ENCODE results near the gene PCDH9.

Gene PCDH9

GRCh38 chr13:67083519-67083918, 146.6 kb downstream of the PCDH9 start:
- no peak for DNase-seq (ENCODE audit: low read depth in 3 of 3)

DNA sequence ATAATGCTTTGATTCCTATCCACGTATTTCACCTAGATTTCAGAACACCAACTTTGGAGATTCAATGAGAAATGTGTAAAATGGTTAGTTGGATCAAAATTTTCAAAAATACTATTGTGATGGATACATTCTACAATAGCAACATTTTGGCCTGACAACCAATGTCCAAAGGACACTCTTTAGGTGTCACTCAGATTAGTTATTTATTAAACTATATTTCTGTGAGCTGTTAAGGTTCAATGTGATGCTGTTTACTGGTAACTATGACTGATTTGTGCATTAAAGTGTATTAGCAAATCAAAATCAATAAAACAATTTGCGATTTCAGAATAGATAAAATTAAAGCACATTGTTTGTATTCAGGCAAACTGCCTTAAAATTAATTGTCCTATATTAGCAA, 149.8 kb downstream of the PCDH9 start:
- DNase-seq (ENCODE audit: low read depth in 3 of 3): no peak

DNA sequence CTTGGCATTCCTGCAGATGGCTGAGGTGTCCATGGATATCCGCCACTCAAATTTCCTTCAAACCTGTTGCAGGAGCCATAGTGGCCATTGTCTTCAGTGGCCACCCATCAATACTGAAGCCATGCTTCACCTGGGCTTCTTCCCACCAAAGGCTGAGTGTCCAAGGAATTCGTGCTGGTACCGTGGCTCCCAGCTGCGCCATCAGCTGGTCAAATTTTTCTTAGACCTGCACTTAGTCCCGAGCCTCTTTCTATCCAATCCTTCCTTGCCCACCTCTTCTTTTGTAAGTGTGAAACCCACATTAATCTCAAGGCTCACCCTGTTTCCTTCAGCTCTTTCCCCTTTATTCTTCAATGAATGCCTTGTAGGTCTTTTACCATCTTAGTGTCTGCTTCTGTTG, 152.1 kb downstream of the PCDH9 start:
- no peak for DNase-seq (ENCODE audit: low read depth in 3 of 3)

GRCh38 chr13:67077132-67077531, 153.0 kb downstream of the PCDH9 start:
- no peak for DNase-seq (ENCODE audit: low read depth in 3 of 3)

- no peak for DNase-seq (ENCODE audit: low read depth in 3 of 3)
These were observed 153.8 kb downstream of the PCDH9 start for GRCh38 chr13:67076378-67076777.

DNA sequence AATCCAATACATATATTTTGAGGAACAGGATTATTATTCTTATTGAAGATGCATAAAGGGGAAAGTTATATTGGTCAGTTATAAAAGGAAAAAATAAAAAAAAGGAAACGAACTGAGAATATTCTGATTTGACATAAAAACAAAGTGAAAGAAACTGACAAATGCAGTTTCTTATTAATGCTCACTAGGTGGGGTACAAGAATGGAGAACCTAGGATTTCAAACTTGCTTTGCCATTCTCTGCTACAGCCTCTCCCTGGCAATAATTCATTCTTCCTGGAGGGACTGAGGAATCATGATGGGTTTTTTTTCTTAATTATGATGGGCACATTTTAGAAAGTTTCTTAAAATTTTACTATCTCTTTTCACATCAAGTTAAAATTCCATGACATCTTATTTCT, 154.9 kb downstream of the PCDH9 start:
- no peak for DNase-seq (ENCODE audit: low read depth in 3 of 3)

GRCh38 chr13:67071918-67072598, 158.1 kb downstream of the PCDH9 start:
- no peak for DNase-seq (ENCODE audit: low read depth in 3 of 3)

DNA sequence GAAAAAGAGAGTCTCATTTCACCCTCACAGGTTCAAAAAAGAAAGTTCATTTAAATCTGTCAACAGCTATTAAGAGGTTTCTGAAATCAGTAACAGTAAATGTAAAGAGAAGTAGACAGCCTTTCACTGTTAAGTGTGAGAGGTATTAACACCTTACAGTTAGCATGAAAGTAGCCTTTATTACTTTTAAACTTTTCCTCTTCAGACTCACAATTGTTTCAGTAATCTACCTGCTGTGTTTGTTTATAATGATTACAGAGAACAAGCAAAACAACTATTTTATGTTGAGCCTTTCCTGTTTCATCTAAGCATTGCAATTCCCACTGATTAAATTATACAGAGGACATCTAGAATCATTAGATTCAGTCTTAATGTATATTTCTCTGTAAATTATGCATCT, 159.8 kb downstream of the PCDH9 start:
- DNase-seq (ENCODE audit: low read depth in 3 of 3): no peak

GRCh38 chr13:67069117-67069767, 160.9 kb downstream of the PCDH9 start:
- no peak for DNase-seq (ENCODE audit: low read depth in 3 of 3)

DNA sequence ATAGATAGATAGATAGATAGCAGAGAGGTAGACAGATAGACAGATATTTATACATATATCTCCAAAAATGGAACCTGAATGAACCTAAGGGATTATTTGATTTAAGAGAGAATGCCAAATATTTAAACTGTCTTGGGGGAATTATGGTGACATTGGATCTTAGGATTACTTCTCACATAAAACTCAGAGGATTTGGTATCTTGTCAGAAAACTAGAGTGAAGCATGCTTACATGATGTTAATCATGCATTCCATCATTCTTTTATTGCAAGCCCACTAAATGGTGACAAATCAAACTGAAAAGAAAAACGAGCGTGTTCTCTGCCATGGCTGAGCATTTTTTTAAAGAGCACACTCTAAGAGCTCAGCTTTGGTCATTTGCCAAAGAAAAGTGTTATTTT, 165.2 kb downstream of the PCDH9 start:
- DNase-seq (ENCODE audit: low read depth in 3 of 3): no peak

- DNase-seq (ENCODE audit: low read depth in 3 of 3): no peak
These were observed 167.1 kb downstream of the PCDH9 start for GRCh38 chr13:67063036-67063435.

DNA sequence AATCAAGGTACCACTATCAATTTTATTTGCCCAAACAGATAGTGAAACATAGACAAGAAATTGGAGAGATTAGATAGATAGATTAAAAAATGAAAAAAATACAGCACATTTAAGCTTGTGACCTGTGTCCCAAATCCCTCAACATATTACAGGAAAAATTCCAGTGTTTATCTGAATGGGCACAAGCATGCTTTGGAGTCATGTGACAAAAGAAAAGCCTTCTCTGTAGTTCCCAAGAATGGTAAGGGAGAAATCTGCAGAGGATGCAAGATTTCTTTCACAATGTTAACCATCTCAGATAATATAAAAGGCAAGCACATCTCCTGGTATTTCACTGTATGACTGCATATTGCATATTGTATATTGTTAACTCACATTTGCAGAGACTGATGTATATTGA, 168.0 kb downstream of the PCDH9 start:
- no peak for DNase-seq (ENCODE audit: low read depth in 3 of 3)

DNA sequence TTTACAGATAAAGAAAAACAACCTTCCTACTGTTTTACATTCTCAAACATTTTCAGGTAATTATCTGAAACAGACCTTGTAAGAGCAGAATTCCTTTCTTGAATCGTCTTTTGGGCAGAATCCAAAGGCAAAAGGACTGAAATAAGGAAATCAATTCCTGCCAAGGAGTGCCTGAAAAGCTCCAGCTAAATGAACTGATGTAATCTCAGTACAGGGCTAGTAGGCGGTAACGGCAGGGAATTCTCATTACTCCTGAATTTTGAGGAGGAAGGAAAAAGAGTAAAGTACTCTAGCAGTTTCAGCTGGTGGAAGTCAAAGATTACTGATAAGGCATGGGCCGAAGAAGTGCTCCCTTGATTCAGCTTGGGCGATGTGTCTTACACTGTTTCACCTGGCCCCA, 168.4 kb downstream of the PCDH9 start:
- DNase-seq (ENCODE audit: low read depth in 3 of 3): no peak

- DNase-seq (ENCODE audit: low read depth in 3 of 3): no peak
These were observed 177.3 kb downstream of the PCDH9 start for GRCh38 chr13:67052550-67053490.

GRCh38 chr13:67049744-67050143, 180.4 kb downstream of the PCDH9 start:
- DNase-seq (ENCODE audit: low read depth in 3 of 3): no peak

GRCh38 chr13:67048821-67049150, 181.3 kb downstream of the PCDH9 start:
- DNase-seq (ENCODE audit: low read depth in 3 of 3): no peak

- no peak for DNase-seq (ENCODE audit: low read depth in 3 of 3)
These were observed 181.9 kb downstream of the PCDH9 start for GRCh38 chr13:67048084-67048820.

GRCh38 chr13:67045357-67045756, 184.8 kb downstream of the PCDH9 start:
- no peak for DNase-seq (ENCODE audit: low read depth in 3 of 3)

GRCh38 chr13:67043901-67044300, 186.2 kb downstream of the PCDH9 start:
- no peak for DNase-seq (ENCODE audit: low read depth in 3 of 3)

DNA sequence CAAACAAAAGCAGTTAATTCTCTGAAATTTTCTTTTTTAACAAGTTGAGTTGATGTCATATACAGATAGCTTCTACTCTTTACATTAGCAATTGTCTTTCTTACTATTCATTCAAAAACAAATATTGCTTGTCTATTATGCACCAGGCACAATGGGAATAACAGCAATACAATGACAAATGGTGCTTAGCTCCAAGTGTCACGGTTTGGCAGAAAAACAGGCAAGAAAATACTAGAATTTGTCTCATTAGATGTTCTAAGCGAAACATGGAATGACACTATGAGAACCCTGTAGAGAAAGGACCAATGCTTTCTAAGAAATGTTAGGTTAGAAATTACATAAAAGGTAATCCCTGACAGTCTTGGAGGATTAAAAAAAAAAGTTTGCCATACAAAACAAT, 187.6 kb downstream of the PCDH9 start:
- no peak for DNase-seq (ENCODE audit: low read depth in 3 of 3)

GRCh38 chr13:67036699-67037457, 193.3 kb downstream of the PCDH9 start:
- DNase-seq (ENCODE audit: low read depth in 3 of 3): no peak

Data from stimulated activated CD4-positive, alpha-beta T cell treated with anti-CD3 and anti-CD28 coated beads, TNF-alpha, amount 100 ng/mL, for 4 hours (primary cell).